Endometrium (tissue), 2 donors: ENCODE measurements around the gene OAT.

Source experiments
- FAIRE-seq: peaks from 2 replicates; lab custom pipeline; 2012; peaks lifted over from hg19 to GRCh38; lab: Jason Lieb, UNC
- donor health status: control.
- donor health status: control.

Gene OAT

DNA sequence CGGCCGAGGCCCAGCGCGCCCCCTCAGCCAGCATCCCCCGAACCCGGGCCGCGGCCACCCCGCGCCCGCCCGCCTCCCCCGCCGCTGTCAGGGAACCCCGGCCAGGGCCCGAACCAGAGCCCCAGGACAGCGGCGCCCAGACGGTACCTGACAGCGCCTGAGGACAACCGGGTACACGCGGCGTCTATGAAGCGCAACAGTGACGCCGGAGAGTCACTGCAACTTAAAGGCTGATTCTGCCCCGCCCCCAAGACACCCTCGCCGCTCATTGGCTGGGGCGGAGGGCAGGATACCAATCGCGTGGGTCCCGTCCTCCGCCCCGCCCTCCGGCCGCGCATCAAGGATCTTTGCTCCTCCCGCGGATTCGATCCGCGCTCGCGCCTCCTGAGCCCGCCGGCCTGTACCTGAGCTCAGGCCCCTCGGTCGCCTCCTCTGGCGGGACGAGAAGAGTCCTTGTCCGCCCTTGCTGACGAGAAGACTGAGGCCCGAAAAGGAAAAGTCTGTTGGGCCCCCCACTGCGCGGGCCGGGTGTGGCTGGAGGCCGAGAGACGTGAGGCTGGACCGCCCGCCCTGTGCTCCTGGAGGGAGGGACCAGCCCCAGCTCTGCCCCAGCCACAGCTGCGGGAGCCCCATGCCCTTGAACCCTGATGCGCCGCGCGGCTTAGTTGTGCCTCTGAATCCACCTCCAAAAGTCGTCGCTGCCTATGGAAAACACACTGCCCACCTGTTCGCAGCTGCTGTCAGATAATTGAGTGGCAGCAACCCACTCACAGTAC is at the start of gene OAT:
OAT (minus strand) TSS at position 198 of the 776 bp plus-strand sequence. CDS start 6,752 bp downstream, outside the sequence.
- FAIRE-seq: peak; percentile 83

DNA sequence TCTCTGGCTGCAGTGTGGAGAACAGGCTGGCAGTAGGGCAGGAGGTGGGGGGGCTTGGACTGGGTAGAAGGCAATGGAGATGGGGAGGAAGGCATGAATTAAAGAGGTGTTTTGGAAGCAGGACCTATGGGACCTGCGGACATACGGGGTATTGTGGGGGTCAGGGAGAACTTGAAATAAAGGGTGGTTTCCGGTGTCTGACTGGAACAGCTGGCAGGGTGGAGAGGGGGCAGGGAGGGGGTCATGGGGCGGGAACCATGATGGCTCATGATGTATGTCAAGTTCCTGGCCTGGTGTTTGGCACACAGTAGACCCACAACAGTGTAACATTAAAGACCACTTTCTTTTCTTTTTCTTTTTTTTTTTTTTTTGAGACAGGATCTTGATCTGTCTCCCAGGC is 48.4 kb upstream of the OAT start:
- FAIRE-seq: no peak

DNA sequence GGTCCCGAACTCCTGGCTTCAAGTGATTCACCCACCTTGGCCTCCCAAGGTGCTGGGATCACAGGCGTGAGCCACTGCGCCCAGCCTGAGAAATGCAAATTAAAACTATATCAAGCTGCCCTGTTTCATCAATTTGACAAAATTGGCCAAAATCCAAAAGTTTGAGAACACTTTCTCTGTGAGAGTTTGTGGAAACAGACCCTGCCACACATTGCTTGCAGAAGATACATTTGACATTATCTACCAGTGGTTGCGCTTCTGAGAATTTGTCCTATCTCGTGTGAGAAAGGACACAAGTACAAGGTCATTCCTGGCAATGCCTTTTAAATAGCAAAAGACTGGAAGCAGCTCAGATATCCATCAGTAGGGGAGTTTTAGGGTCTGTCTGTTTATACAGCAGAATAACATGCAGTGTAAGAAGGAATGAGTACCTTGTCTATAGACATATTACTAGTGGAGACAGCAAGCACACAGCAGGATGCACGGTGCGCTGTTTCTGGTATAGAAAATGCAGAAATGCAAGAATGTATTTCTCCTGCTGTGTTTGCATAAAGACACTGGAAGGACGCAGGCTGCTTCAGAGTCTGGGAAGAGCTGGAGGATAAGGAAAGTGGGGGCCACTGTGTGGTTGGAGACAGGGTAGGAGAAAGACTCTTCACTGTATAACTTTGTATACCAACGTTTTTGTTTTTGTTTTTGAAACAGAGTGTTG is 47.2 kb upstream of the OAT start:
- no peak for FAIRE-seq

DNA sequence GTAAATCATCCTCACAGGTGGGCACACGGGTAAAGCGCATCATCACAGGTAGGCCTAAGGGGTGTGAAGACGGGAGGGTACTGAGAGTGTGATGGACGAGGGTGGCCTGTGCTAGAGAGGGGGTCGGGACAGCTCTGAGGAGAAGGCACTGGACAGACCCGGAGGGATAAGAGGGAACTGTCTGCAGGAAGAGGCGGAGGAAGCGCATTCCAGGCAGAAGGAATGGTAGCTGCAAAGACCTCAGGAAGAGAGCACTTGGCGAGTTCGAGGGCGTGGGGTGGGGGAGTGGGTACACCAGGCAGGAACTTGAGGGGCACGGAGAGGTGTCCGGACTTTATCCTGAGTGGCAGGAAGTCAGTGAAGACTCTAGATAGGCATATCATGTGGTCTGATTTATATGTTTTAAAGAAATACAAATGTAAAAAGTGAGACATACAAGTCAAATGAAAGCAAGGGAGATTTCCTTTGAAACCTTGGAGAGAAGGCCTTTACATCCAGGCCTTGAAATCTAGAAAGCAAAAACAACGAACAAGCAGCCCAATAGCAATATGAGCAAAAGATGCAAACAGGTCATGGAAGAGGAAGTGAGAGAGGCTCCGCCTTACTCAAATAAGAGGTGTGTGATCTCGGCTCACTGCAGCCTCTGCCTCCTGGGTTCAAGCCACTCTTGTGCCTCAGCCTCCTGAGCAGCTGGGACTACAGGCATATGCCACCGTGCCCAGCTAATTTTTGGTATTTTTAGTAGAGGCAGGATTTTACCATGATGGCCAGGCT is 46.5 kb upstream of the OAT start:
- no peak for FAIRE-seq

DNA sequence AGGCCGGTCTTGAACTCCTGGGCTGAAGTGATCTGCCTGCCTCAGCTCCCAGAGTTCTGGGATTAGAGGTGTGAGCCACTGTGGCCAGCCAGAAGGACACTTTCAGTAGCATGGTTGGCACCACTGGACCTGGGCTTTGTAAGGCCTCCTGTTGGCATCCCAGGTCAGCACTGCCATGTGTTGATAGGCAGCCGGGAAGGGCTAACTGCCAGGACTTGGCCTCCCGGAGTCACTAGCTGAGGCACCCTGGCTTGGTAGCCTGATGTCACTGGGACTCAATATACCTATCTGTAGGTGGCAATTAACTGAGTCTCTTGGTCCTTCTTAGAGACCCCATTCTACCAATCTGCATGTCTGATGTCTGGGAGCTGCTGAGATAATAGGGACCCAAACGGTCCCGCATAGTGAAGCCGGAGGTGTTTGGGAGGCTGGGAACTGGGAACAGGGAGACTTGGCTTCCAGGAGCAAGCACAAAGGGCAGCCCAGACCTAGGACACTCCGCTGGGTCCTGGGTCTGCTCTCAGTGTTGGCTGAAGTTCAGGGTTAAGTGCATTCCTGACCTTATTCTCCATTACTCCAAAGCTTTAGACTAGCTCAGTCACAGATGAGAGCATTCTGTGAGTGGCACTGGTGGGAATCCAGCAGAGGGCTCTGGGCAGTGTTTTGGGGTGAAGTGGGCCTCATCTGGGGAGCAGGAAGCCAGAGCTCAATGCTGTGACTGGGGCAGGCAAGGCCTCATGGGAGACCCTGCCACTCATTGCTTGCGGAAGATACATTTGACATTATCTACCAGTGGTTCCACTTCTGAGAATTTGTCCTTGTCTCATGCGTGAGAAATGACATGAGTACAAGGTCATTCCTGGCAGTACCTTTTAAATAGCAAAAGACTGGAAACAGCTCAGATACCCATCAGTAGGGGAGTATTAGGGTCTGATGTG is 45.6 kb upstream of the OAT start:
- no peak for FAIRE-seq

DNA sequence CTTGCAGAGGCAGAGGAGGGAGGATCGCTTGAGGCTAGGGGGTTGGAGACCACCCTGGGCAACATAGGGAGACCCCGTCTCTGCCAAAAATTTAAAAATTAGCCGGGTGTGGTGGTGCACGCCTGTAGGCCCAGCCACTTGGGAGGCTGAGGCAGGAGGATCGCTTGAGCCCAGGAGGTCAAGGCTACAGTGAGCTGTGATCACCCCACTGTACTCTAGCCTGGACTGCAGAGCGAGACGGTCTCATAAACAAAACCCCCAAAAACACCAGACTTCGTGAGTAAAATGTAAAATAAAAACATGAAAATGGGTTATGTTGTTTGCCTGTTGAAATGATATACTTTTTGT is 43.6 kb upstream of the OAT start:
- no peak for FAIRE-seq

DNA sequence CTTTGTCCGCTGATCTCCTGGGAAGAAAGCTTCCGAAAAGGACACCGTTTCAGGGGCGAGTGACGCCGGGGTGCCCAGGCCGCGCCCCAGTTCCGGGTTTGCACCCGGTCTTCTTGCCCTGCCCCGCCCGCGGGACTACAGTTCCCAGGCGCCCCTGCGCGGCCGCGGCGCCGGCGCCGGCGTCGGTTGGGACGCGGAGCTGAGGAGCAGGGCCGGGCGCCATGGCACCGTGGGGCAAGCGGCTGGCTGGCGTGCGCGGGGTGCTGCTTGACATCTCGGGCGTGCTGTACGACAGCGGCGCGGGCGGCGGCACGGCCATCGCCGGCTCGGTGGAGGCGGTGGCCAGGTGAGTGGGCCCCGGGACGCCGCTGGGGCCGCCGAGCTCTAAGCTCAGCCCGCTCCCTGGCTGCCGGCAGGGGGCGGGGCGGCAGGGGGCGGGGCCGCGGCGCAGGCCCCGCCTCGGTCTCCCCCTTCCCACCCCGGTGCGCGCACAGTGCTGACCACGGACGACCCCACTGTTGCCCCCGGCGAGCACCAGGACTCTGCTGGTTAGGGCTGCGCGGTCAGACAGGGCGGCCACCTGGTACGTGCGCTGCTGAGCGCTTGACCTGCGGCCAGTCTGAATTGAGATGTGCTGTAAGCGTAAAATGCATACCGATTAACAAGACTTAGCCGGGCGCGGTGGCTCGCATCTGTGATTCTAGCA is 43.1 kb upstream of the OAT start, which contains the start of gene LHPP:
LHPP (plus strand) TSS at position 182 of the 706 bp plus-strand sequence; CDS start at position 222, 40 bp downstream.
- FAIRE-seq: no peak

DNA sequence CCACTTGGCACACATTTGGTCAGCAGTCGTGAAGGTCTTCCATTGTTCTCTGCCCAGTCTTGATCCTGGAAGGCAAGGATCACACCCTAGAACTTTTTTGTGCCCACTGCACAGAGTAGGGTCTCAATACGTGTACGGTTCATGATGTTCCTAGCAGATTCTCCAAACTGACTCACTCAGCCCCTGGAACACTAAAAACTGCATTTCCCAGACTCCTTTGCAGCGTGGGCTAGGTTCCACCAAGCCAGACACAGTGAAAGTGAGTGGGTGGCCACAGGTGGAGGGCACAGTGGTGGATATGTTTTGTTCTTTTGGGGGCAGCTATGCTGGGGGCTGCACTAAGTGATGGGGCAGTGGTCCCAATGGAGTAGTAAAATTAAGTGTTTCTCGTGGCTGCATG is 41.4 kb upstream of the OAT start:
- FAIRE-seq: no peak

DNA sequence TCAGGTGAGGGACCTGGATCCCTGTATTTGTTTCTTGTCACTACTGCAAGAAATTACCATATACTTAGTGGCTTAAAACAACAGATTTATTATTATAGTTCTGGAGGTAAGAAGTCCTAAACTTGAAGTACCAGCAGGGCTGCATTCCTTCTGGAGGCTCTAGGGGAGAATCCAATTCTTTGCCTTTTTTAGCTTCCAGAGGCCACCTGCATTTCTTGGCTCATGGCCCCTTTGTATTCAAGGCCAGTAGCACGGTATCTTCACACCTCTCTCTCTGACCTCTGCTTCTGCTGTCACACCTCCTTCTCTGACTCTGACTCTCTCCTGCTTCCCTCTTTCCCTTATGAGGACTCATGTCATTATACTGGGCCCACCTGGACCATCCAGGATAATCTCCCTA is 40.7 kb upstream of the OAT start:
- FAIRE-seq: no peak

DNA sequence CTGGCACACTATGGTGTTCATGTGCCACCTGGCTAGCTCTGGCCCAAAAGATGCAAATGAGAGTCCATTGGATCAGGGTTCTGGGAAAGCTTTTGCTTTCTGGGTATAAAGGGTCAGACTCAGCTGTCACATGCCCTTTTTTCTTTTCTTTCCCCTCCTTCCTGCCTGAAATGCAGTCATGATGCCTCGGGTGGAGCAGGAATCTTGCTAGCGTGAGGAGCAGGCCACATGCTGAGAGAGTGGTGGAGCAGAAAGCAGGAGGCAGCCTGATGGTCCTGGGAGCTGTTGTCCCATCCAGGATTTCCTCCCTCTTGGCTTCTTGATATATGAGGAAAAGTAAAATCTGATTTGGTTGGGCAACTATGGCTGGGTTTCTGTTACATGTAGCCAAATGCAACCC is 40.2 kb upstream of the OAT start:
- no peak for FAIRE-seq

DNA sequence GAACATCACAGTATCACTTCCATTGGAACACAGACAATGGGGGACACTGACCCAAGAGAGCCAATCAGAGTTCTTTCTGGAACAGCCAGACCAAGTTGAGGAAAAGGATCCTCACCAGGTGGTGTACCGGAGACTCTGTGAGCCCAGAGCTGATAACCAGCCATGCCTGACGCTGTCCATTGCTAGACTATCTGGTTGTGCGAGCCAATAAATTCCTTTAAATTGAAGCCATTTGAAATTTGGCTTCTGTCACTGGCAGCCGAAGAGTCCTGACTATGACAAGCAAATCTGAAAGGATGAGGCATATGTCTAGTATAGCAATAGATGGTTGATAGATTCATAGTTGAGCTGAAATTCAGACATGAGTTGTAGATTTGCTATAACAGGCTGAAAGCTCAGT is 39.8 kb upstream of the OAT start:
- FAIRE-seq: no peak

DNA sequence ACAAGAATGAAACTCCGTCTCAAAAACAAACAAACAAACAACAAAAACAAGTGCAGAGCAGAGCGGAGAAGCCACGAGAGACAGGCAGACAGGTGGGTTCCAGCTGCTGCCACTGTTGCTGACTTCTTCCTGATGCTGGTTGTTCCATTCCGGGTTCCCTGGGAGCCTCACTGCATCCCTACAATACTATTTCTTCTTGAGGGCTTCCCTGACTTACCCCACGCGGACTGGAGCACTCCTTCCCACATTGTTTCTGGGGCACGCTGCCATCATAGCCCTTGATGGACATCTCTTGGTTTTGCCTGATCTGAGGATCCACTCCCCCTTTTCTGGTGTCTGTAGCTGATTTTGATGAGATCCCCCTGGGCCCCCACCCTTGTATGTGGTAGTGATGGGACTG is 36.7 kb upstream of the OAT start:
- no peak for FAIRE-seq

DNA sequence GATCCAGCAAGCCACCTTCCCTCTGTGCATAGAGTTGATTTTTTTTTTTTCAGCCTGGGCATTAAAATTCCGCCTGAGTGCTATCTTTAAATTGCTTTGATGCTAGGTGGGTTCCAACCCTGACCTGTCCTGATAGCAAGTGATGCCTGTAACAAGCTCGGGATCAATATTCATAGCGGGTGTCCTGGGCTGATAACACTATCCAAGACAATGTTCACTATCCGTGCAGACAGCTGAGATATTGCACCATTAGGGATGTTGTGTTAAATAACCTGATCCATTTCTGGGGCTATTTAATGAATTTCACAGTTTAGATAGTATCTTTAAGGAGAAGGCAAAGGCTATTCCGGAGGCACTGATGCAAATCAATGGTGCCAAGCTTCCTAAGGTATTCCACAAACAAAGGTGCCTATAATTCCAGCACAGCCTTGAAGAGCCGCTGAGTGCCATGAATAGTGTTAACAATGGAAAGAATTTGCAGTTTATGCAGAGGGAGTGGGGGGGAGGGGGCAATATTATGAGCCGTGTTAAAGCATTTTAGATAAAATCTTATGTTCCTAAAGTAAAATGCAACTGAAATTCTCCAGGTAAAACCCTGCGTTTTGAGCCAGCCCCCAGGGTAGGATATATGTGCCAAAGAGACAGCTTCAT is 35.4 kb upstream of the OAT start:
- no peak for FAIRE-seq

DNA sequence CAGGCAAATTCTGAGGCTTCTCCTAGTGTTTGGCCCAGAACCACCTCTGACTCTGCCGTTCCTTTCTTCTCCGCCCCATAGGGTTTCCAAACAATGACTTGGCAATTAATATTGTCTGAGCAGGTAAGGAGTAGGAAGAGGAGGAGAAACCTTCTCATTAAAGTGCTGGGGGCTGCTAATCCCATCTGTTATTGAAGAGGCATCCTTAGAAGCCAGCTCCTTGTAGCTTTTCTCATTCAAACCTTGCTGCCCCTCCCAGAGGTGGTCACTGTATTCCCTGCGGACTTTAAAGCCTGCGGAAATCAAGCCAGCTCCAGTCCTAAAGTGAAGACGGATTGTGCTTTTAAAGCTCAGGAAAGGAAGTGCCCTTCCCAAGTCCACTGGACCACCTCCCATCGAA is 32.6 kb upstream of the OAT start:
- FAIRE-seq: no peak

DNA sequence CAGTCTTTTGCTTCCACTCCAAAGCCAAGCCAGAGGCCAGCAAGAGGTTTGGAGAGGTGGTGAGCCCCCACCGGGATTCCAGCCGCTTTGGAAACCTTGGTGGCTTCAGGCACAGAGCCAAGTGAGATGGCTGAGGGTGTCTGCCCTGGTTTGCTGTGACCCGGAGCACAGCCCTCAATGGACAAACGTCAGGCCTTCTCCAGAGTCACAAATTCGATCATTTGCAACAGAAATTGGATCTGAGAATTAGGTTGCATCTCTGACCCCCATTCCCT is 32.0 kb upstream of the OAT start:
- FAIRE-seq: no peak

DNA sequence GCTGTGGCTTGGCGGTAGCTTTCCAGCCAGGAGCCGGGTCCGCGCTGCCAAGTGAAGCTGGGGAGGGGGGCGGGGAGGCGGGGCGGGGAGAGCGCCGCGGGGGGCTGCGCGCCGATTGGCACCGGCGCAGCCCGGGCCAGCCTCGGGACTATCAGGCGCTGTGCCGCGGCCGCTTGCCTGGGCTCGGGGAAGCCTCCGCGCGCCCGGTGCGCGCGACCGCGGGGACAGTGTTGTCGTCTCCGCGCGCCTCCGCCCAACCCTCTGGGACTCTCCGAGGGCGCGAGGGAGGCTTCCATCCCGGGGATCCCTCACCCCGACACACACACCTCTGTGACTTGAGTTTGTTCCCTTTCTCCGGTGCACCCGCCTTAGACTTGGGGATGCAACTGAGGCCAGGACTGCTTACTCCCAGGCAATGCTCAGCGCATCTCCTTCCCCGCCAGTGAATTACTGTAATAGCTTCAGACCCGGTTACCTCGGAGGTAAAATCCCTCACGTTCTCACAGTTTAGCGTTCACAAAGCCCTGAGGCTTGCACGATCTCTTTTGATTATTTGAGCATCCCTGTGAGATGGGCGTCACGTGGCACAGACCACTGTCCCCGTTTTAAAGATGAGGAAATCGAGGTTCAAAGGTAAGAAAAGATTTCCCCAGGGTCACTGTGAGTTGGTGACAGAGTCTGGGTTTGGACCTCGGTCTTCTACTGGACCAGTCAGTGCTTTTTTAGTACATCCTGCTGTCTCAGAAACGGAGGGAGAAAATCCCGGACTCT is 31.5 kb upstream of the OAT start, which contains the start of gene NKX1-2:
NKX1-2 (minus strand) TSS at position 24 of the 771 bp plus-strand sequence. CDS start 92 bp downstream, outside the sequence.
- FAIRE-seq: no peak

DNA sequence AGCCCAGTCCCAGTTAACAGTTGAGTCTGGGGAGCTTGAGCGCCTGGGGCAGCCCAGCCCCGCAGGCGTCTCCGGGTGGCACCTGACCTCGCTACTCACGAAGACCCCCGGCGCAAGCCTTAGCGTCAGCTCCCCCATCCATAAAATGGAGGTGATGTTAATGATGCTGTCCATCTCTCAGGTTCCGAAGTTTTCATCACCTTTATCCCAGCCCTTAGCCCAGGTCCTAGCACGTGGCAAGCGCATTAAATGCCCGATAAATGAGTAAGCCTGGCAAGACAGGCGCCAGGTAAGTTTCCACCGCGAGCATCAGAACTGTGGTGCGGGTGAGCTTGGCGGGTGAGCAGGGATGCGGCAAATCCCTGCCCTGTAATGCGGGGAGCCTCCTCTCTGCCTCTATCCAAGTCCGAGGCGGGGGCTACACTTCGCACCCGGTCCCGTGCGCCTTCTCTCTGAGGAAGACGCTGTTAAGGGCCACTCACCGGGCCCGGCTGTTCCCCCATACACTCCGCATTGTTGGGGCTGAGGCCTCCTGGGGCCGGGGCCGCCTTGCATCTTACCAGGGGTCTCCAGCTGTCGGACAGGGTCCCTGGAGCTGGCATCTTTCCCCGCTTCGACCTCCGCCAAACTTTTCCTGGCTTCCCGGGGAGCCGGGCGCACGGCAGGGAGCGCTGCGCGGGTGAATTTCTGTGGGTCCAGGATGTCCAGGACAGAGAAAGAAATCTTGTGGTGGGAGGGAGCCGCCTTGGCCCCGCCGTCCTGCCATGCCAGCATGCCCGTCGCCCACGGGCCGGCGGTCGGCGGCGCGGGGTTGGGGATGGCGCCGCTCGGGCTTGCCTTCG is 30.7 kb upstream of the OAT start:
- no peak for FAIRE-seq

DNA sequence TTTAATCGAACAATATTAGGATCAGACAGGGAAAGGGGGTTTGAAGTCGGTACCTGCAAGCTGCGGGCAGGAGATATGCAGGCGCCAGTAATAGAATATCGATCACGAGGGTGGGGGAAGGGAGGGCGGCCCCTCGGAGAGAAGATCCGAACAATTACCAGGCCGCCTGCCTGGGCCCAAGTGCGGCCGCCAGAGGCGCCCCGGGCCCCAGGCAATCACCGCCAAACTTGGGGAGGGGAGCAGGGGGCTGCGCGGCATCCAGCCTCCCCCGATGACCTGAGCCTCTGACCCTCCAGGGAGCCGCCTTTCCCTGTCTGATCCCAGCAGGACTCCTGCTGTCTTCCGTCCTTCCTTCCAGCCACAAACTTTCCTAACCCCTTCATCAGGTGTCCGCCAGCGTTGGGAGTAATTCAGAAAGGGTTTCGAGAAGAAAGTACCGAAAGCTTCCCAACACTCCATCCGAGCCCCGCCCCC is 30.0 kb upstream of the OAT start:
- FAIRE-seq: no peak
